ENCODE results near the gene PHPT1.
"Not testable (repeated sequence)": the region's sequence is repeated elsewhere in the genome, so short reads cannot be mapped to it uniquely, and the experiment has no call there.

Gene PHPT1

GRCh38 chr9:136835162-136835931, 13.9 kb upstream of the PHPT1 start:
- Histone ChIP-seq H3K9me3 (ENCODE audit: low read length) (no peaks in the 10 kb centered on the region), H3K36me3 (ENCODE audit: insufficient read depth, low read length) (peaks cover 56% of the 10 kb centered on the region), H3K27ac (ENCODE audit: low read depth, low read length, poor library complexity, severe bottlenecking) (no peak overlapping the region), H3K4me3 (ENCODE audit: low read depth, low read length, poor library complexity, severe bottlenecking) (no peak overlapping the region), H3K79me2 (ENCODE audit: insufficient read depth, low read length) (no peaks in the 10 kb centered on the region), H3K4me2 (ENCODE audit: low read length) (no peak overlapping the region), H3F3A (ENCODE audit: insufficient read depth, low read length) (no peaks in the 10 kb centered on the region), H3K4me1 (ENCODE audit: insufficient read depth, low read length, severe bottlenecking) (no peaks in the 10 kb centered on the region), H3K9ac (ENCODE audit: low read length) (no peak overlapping the region), H4K20me1 (ENCODE audit: insufficient read depth, low read length) (no peaks in the 10 kb centered on the region), H3K27me3 (ENCODE audit: insufficient read depth, low read length) (no peaks in the 10 kb centered on the region), H3K9me2 (ENCODE audit: low read depth, low read length) (no peaks in the 10 kb centered on the region), H2AFZ (ENCODE audit: low read length) (no peak overlapping the region)
- TF ChIP-seq EZH2 (IDR thresholded peaks at IDR 0.05; ENCODE audit: borderline replicate concordance, low read length) = no peak
- TF ChIP-seq CTCF (IDR thresholded peaks at IDR 0.05; ENCODE audit: low read length) = no peak

- Histone ChIP-seq H3K9me2 (ENCODE audit: low read depth, low read length) (no peaks in the 10 kb centered on the region), H3K4me2 (ENCODE audit: low read length) (no peak overlapping the region), H3F3A (ENCODE audit: insufficient read depth, low read length) (no peaks in the 10 kb centered on the region), H3K27ac (ENCODE audit: low read depth, low read length, poor library complexity, severe bottlenecking) (no peak overlapping the region), H3K27me3 (ENCODE audit: insufficient read depth, low read length) (no peaks in the 10 kb centered on the region), H3K4me3 (ENCODE audit: low read depth, low read length, poor library complexity, severe bottlenecking) (no peak overlapping the region), H2AFZ (ENCODE audit: low read length) (no peak overlapping the region), H3K79me2 (ENCODE audit: insufficient read depth, low read length) (no peaks in the 10 kb centered on the region), H4K20me1 (ENCODE audit: insufficient read depth, low read length) (no peaks in the 10 kb centered on the region), H3K4me1 (ENCODE audit: insufficient read depth, low read length, severe bottlenecking) (peaks cover 3% of the 10 kb centered on the region), H3K9ac (ENCODE audit: low read length) (no peak overlapping the region), H3K9me3 (ENCODE audit: low read length) (no peaks in the 10 kb centered on the region), H3K36me3 (ENCODE audit: insufficient read depth, low read length) (peaks cover 56% of the 10 kb centered on the region)
- TF ChIP-seq EZH2 (IDR thresholded peaks at IDR 0.05; ENCODE audit: borderline replicate concordance, low read length) = no peak
- no peak for TF ChIP-seq CTCF (IDR thresholded peaks at IDR 0.05; ENCODE audit: low read length)
These were observed 13.0 kb upstream of the PHPT1 start for GRCh38 chr9:136835932-136836904.

GRCh38 chr9:136837146-136837855, 11.9 kb upstream of the PHPT1 start:
- H3K4me3 ChIP-seq (ENCODE audit: low read depth, low read length, poor library complexity, severe bottlenecking) = no peak overlapping the region
- H3K36me3 ChIP-seq (ENCODE audit: insufficient read depth, low read length) = peaks cover 46% of the 10 kb centered on the region

GRCh38 chr9:136837856-136838277, 11.3 kb upstream of the PHPT1 start:
- not testable (repeated sequence) for H3K4me2 ChIP-seq (ENCODE audit: low read length); H4K20me1 ChIP-seq (ENCODE audit: insufficient read depth, low read length); H2AFZ ChIP-seq (ENCODE audit: low read length); H3K27me3 ChIP-seq (ENCODE audit: insufficient read depth, low read length); H3K27ac ChIP-seq (ENCODE audit: low read depth, low read length, poor library complexity, severe bottlenecking); H3K79me2 ChIP-seq (ENCODE audit: insufficient read depth, low read length); H3K4me3 ChIP-seq (ENCODE audit: low read depth, low read length, poor library complexity, severe bottlenecking); H3K9me3 ChIP-seq (ENCODE audit: low read length); H3F3A ChIP-seq (ENCODE audit: insufficient read depth, low read length); H3K9ac ChIP-seq (ENCODE audit: low read length); H3K9me2 ChIP-seq (ENCODE audit: low read depth, low read length)
- H3K4me1 ChIP-seq (ENCODE audit: insufficient read depth, low read length, severe bottlenecking) = peaks cover 16% of the 10 kb centered on the region
- peaks cover 41% of the 10 kb centered on the region for H3K36me3 ChIP-seq (ENCODE audit: insufficient read depth, low read length)

More at GRCh38 chr9:136837146-136837855, 11.9 kb upstream of the PHPT1 start:
- TF ChIP-seq CTCF (IDR thresholded peaks at IDR 0.05; ENCODE audit: low read length) = no peak
- no peak for TF ChIP-seq EZH2 (IDR thresholded peaks at IDR 0.05; ENCODE audit: borderline replicate concordance, low read length)
- H3K4me1 ChIP-seq (ENCODE audit: insufficient read depth, low read length, severe bottlenecking) = peaks cover 13% of the 10 kb centered on the region
- H3K79me2 ChIP-seq (ENCODE audit: insufficient read depth, low read length) = no peaks in the 10 kb centered on the region
- no peaks in the 10 kb centered on the region for H3K9me3 ChIP-seq (ENCODE audit: low read length)
- H2AFZ ChIP-seq (ENCODE audit: low read length) = no peak overlapping the region
- H4K20me1 ChIP-seq (ENCODE audit: insufficient read depth, low read length) = no peaks in the 10 kb centered on the region
- no peaks in the 10 kb centered on the region for H3K9me2 ChIP-seq (ENCODE audit: low read depth, low read length)
- no peaks in the 10 kb centered on the region for H3K27me3 ChIP-seq (ENCODE audit: insufficient read depth, low read length)
- no peak overlapping the region for H3K27ac ChIP-seq (ENCODE audit: low read depth, low read length, poor library complexity, severe bottlenecking)
- H3K9ac ChIP-seq (ENCODE audit: low read length) = no peak overlapping the region
- no peak overlapping the region for H3K4me2 ChIP-seq (ENCODE audit: low read length)
- no peaks in the 10 kb centered on the region for H3F3A ChIP-seq (ENCODE audit: insufficient read depth, low read length)
